SK-N-MC (cell line): ENCODE data around the gene KDM4E.

ENCODE experiments used
- EZH2 ChIP-seq: fragments of 200-600 bp; sonication (generic); IDR thresholded peaks from one replicate; pipeline ENCODE4 v1.6.1; 2017; ENCODE audit warnings: antibody characterized with exemption
- POLR2AphosphoS5 ChIP-seq: IDR thresholded peaks from 2 replicates; pipeline ENCODE4 v1.6.1; 2012; ENCODE audit warnings: mild to moderate bottlenecking, low read depth, low read length, borderline replicate concordance

- no peak for TF ChIP-seq POLR2AphosphoS5
- TF ChIP-seq EZH2, result no peak
Measured at GRCh38 chr11:95067841-95068219, 42.8 kb downstream of the KDM4E start.
